Naive thymus-derived CD8-positive, alpha-beta T cell (primary cell): ENCODE data around the gene CCDC88C. TPM values are rescaled to one million over a fixed set of nuclear protein-coding genes. Genes with fewer than 3 reads are reported as not detected.

Source experiments
- ATAC-seq, 2 donors: fragments of 150-1000 bp; cut with Tn5 transposase in 1 of 2; sonication (Bioruptor Pico), chemical (Tn5 transposase) in 1 of 2; 1 replicate in 1 of 2; 2 replicates in 1 of 2; pipeline ENCODE4 v1.10.0; 2021; ENCODE audit warnings: mild to moderate bottlenecking in 2 of 2, moderate library complexity in 2 of 2
- POLR2A ChIA-PET: fragments of 350-600 bp; sonication (Branson Sonifier 250); formaldehyde crosslinking; loops from one replicate; lab custom pipeline; 2021; ENCODE audit warnings: antibody characterized with exemption; lab: Charles Lee
- DNase-seq, 10 donors: peaks; one replicate each; pipeline versions ENCODE4 v3.0.0 to v3.0.0-alpha.2; 2020 to 2022
- H3K27ac Mint-ChIP-seq, 10 donors: one replicate each; pipeline ENCODE4 v1.8.0; 2020 to 2022; ENCODE audit warnings: mild to moderate bottlenecking in 10 of 10, mixed read lengths in 10 of 10, moderate library complexity in 4 of 10, inconsistent platforms in 1 of 10
- H3K27me3 Mint-ChIP-seq, 5 donors: one replicate each; pipeline ENCODE4 v1.8.0; 2021 to 2022; ENCODE audit warnings: mixed read lengths in 5 of 5
- H3K36me3 Mint-ChIP-seq, 3 donors: one replicate each; pipeline ENCODE4 v1.8.0; 2020 to 2022; ENCODE audit warnings: mixed read lengths in 3 of 3, mild to moderate bottlenecking in 2 of 3, inconsistent platforms in 1 of 3
- H3K4me1 Mint-ChIP-seq, 4 donors: one replicate each; pipeline ENCODE4 v1.8.0; 2021 to 2022; ENCODE audit warnings: mixed read lengths in 4 of 4
- H3K4me3 Mint-ChIP-seq, 10 donors: one replicate each; pipeline ENCODE4 v1.8.0; 2020 to 2022; ENCODE audit warnings: mild to moderate bottlenecking in 10 of 10, mixed read lengths in 10 of 10, moderate library complexity in 6 of 10, inconsistent platforms in 1 of 10
- H3K9me3 Mint-ChIP-seq, 9 donors: one replicate each; pipeline ENCODE4 v1.8.0; 2020 to 2022; ENCODE audit warnings: mixed read lengths in 9 of 9, mild to moderate bottlenecking in 3 of 9, inconsistent platforms in 1 of 9, moderate library complexity in 1 of 9
- polyA plus RNA-seq, 3 donors: library from polyadenylated mRNA; unstranded; fragments of 300-500 nt; fragmentation: Illumina TruSeq; gene quantifications; one replicate each; pipeline ENCODE4 v1.2.3, GENCODE V29; 2021
- total RNA-seq, 8 experiments: library from RNA in 2 of 8; stranded (reverse) in 2 of 8; gene quantifications; one replicate each; pipeline ENCODE4 v1.2.3 and lab custom pipeline; 2021 to 2026

The CCDC88C gene
- total and polyA plus RNA-seq, 5 experiments from 2014 or later, result 23.4 to 322 (median 41.9) TPM

DNA sequence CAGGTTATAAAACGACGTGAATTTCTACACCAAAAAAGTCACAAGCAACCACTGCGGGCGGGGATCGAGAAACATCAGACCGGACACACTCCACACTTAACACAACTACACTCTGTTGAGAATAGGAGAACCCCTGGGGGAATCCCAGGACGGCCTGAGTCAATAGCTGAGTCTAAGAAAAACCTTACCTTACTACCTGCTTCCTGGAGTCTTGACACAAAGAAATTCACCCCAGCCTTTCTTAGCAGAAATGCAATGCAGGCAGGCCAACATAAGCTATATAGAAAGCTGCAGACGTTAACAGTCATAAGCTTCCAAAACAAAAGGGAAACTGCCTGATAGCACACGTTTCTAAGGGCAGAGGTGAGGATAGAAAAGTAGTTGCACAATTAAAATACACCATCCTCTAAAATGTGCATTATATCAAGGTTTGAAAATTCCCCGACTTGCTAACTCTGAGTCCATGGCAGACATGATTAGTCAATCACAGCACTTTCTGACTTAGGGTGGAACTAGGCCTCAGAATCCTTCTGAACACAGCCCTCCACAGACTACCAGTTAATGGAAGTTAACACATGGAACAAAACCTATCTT lies 68.0 kb downstream of the CCDC88C start:
- peak in 8 of 10 donors; percentile 47 to 72 (median 59) for DNase-seq
- H3K9me3 Mint-ChIP-seq, result no peaks in the 10 kb centered on the region
- H3K27ac Mint-ChIP-seq, result peak overlapping the region; percentile 94 to 99 (median 96)
- peak overlapping the region; percentile 43 to 93 (median 88) for H3K4me3 Mint-ChIP-seq
- peaks cover 56 to 95% (median 90%) of the 10 kb centered on the region in 4 donors for H3K4me1 Mint-ChIP-seq
- ATAC-seq, result peak; percentile 57 to 76
- H3K36me3 Mint-ChIP-seq, result peaks cover 0 to 32% (median 0%) of the 10 kb centered on the region in 3 donors
- POLR2A ChIA-PET, result interaction anchor here (0.5 to 15.0 kb wide), 18 partner anchors 8 to 971 kb away, joined by 3 to 200 read pairs (median 4); partner anchors contain the start of gene CCDC88C
- no peaks in the 10 kb centered on the region for H3K27me3 Mint-ChIP-seq

DNA sequence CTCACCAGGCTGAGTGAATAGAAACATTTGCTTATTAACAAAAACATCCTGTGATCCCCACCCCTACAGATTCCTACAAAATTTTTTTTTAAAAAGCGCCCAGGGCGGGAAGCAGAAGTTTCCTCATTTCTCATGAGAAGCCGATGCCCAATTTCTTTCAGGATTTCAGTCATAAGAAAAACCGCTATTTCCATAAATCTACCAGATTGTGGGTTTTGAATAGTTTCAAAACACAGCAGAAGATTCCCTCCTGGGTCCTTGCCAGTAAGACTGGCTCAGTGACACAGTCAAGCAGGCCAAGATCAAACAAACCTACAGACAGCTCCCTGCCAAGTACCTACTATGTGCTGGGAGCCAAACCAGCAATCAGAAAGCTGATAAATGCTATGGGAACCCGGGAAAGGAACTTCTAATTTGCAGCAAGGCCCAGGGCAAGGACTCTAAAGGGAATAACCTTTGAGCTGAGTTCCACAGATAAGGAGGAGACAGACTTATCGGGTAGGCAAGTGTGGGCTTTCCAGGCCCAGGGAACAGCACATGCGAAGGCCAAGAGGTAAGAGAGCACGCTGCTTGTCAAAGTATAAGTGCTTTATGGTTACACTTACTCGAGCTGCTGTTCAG lies 68.7 kb downstream of the CCDC88C start:
- Mint-ChIP-seq H3K4me1 (peaks cover 55 to 92% (median 89%) of the 10 kb centered on the region in 4 donors), H3K27ac (peak overlapping the region; percentile 94 to 99 (median 96)), H3K4me3 (peak overlapping the region; percentile 43 to 93 (median 86)), H3K36me3 (peaks cover 0 to 34% (median 0%) of the 10 kb centered on the region in 3 donors), H3K27me3 (no peaks in the 10 kb centered on the region), H3K9me3 (no peaks in the 10 kb centered on the region)
- DNase-seq (no peak), ATAC-seq (no peak)
- POLR2A ChIA-PET, result interaction anchor here (0.7 to 15.0 kb wide), 14 partner anchors 7 to 72 kb away, joined by 3 to 200 read pairs (median 6); partner anchors contain the start of gene CCDC88C

GRCh38 chr14:91346838-91347173 lies 70.8 kb downstream of the CCDC88C start:
- peaks cover 46 to 86% (median 77%) of the 10 kb centered on the region in 4 donors for H3K4me1 Mint-ChIP-seq

GRCh38 chr14:91344096-91344495 lies 73.5 kb downstream of the CCDC88C start:
- Mint-ChIP-seq H3K9me3 (no peaks in the 10 kb centered on the region), H3K27ac (peak overlapping the region in 8 of 10 donors; percentile 27 to 66 (median 39)), H3K4me3 (no peak overlapping the region), H3K4me1 (peaks cover 25 to 67% (median 53%) of the 10 kb centered on the region in 4 donors), H3K27me3 (no peaks in the 10 kb centered on the region), H3K36me3 (peaks cover 0 to 74% (median 13%) of the 10 kb centered on the region in 3 donors)
- no peak for DNase-seq
- ATAC-seq, result no peak
- POLR2A ChIA-PET, result interaction anchor here (0.7 to 1.8 kb wide), 5 partner anchors 12 to 44 kb away, joined by 3 to 8 read pairs (median 3); no protein-coding TSS in a partner anchor

More at GRCh38 chr14:91346838-91347173, 70.8 kb downstream of the CCDC88C start:
- Mint-ChIP-seq H3K36me3 (peaks cover 0 to 54% (median 3%) of the 10 kb centered on the region in 3 donors), H3K4me3 (peak overlapping the region in 5 of 10 donors; percentile 2 to 33 (median 22)), H3K9me3 (no peaks in the 10 kb centered on the region), H3K27ac (peak overlapping the region in 7 of 10 donors; percentile 38 to 81 (median 65)), H3K27me3 (no peaks in the 10 kb centered on the region)
- DNase-seq (no peak), ATAC-seq (no peak)
- POLR2A ChIA-PET, result interaction anchor here (0.7 to 2.1 kb wide), 3 partner anchors 18 to 235 kb away, joined by 3 to 8 read pairs (median 3); no protein-coding TSS in a partner anchor

DNA sequence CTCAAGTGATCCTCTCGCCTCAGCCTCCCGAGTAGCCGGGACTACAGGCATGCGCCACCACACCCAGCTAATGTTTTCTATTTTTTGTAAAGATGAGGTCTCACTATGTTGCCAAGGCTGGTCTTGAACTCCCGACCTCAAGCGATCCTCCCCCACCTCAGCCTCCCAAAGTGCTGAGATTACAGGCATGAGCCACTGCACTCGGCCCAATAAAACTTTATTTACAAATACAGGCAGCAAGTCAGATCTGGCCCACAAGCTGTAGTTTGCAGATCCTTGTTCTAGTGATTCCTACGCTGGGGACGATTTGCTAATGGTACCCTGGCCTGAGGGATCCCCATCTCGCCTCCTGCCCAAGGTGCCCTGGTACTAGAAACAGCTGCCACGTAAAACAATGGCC lies 74.6 kb downstream of the CCDC88C start:
- no peak for ATAC-seq
- DNase-seq, result no peak
- no peaks in the 10 kb centered on the region for H3K27me3 Mint-ChIP-seq

DNA sequence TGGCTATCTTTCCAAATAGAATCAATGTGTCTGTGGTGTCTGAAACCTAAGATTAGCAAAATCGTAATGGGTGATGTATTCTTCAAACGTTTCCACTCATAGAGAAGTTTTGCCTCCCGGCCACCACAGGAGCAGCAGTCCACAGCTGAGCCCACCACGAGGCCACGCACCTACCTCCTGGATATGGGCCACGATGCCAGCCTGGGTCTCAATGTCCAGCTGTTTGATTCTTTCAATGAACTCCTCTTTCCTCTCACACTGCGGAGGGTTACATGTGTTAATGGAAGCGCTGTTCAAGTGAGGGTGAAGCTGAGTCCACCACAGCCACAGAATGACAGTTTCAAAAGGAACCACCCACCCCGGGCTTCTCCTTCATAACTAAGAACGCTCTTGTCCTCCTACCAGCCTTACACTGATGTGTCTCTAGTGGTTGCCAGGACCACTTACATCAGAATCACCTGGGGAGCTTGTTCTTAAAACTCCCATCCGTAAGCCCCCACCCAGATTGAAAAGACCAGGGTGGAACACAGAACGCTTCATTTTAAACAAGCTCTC lies 75.3 kb downstream of the CCDC88C start:
- POLR2A ChIA-PET, result interaction anchor here (0.6 to 3.2 kb wide), 3 partner anchors 12 to 505 kb away, joined by 3 to 18 read pairs (median 5); no protein-coding TSS in a partner anchor
- H3K27ac Mint-ChIP-seq, result peak overlapping the region in 9 of 10 donors; percentile 16 to 79 (median 58)
- no peaks in the 10 kb centered on the region for H3K9me3 Mint-ChIP-seq
- DNase-seq, result no peak
- H3K36me3 Mint-ChIP-seq, result peaks cover 0 to 91% (median 13%) of the 10 kb centered on the region in 3 donors
- H3K4me3 Mint-ChIP-seq, result no peak overlapping the region
- H3K4me1 Mint-ChIP-seq, result peaks cover 20 to 52% (median 40%) of the 10 kb centered on the region in 4 donors
- H3K27me3 Mint-ChIP-seq, result no peaks in the 10 kb centered on the region
- no peak for ATAC-seq

More for the DNA sequence above, 74.6 kb downstream of the CCDC88C start:
- POLR2A ChIA-PET, result interaction anchor here (0.9 to 3.2 kb wide), 3 partner anchors 12 to 17 kb away, joined by 3 to 18 read pairs (median 5); no protein-coding TSS in a partner anchor
- Mint-ChIP-seq H3K9me3 (no peaks in the 10 kb centered on the region), H3K4me1 (peaks cover 20 to 57% (median 43%) of the 10 kb centered on the region in 4 donors), H3K27ac (peak overlapping the region in 5 of 10 donors; percentile 15 to 79 (median 58)), H3K4me3 (no peak overlapping the region), H3K36me3 (peaks cover 0 to 85% (median 13%) of the 10 kb centered on the region in 3 donors)

DNA sequence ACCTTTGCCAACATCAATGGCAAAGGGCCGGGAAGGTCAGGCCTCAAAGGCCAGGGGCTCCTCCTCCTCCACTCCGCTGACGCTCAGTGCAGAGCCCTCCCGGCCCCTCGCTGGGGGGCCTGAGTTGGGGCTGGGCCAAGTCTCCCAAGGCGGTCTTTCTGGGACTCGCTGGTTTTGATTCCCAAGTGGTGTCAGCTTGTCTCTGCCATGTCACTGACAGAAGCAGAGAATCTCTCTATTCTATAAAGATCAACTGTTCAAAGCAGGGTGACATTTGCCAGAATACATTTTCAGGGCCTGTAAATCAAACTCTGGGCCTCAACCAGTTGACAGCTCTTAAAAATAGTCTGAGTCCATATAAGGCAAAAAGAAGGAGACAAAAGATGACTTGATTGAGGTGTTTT lies 75.9 kb downstream of the CCDC88C start:
- Mint-ChIP-seq H3K36me3 (peaks cover 0 to 91% (median 13%) of the 10 kb centered on the region in 3 donors), H3K27me3 (no peaks in the 10 kb centered on the region), H3K4me1 (peaks cover 16 to 46% (median 34%) of the 10 kb centered on the region in 4 donors), H3K27ac (peak overlapping the region in 2 of 10 donors; percentile 1 to 63), H3K9me3 (no peaks in the 10 kb centered on the region), H3K4me3 (no peak overlapping the region)
- ATAC-seq (no peak), DNase-seq (no peak)
- POLR2A ChIA-PET, result interaction anchor here (1.8 to 3.2 kb wide), 2 partner anchors 11 to 18 kb away, joined by 5 to 18 read pairs; no protein-coding TSS in a partner anchor

GRCh38 chr14:91341334-91341733 lies 76.3 kb downstream of the CCDC88C start:
- H3K4me1 Mint-ChIP-seq, result peaks cover 16 to 42% (median 31%) of the 10 kb centered on the region in 4 donors
- POLR2A ChIA-PET, result interaction anchor here (1.8 to 3.2 kb wide), 2 partner anchors 11 to 18 kb away, joined by 5 to 18 read pairs; no protein-coding TSS in a partner anchor
- DNase-seq (no peak), ATAC-seq (no peak)
- no peaks in the 10 kb centered on the region for H3K27me3 Mint-ChIP-seq
- H3K36me3 Mint-ChIP-seq, result peaks cover 0 to 91% (median 13%) of the 10 kb centered on the region in 3 donors
- no peaks in the 10 kb centered on the region for H3K9me3 Mint-ChIP-seq
- H3K4me3 Mint-ChIP-seq, result no peak overlapping the region
- peak overlapping the region in 3 of 10 donors; percentile 50 to 63 (median 53) for H3K27ac Mint-ChIP-seq

- no peaks in the 10 kb centered on the region for H3K27me3 Mint-ChIP-seq
- H3K9me3 Mint-ChIP-seq, result no peaks in the 10 kb centered on the region
- H3K4me3 Mint-ChIP-seq, result no peak overlapping the region
- ATAC-seq, result no peak
- peaks cover 13 to 42% (median 18%) of the 10 kb centered on the region in 4 donors for H3K4me1 Mint-ChIP-seq
- peaks cover 0 to 93% (median 16%) of the 10 kb centered on the region in 3 donors for H3K36me3 Mint-ChIP-seq
- peak overlapping the region in 7 of 10 donors; percentile 15 to 62 (median 25) for H3K27ac Mint-ChIP-seq
- POLR2A ChIA-PET, result interaction anchor here (0.6 to 3.5 kb wide), 6 partner anchors 11 to 76 kb away, joined by 3 to 15 read pairs (median 5); no protein-coding TSS in a partner anchor
- no peak for DNase-seq
Observed at GRCh38 chr14:91339671-91340369, 77.8 kb downstream of the CCDC88C start.

- no peak overlapping the region for H3K4me3 Mint-ChIP-seq
- H3K36me3 Mint-ChIP-seq, result peaks cover 0 to 93% (median 16%) of the 10 kb centered on the region in 3 donors
- POLR2A ChIA-PET, result interaction anchor here (0.9 to 3.5 kb wide), 4 partner anchors 10 to 77 kb away, joined by 3 to 15 read pairs (median 4); no protein-coding TSS in a partner anchor
- no peak for ATAC-seq
- no peaks in the 10 kb centered on the region for H3K27me3 Mint-ChIP-seq
- no peak for DNase-seq
- H3K4me1 Mint-ChIP-seq, result peaks cover 8 to 43% (median 14%) of the 10 kb centered on the region in 4 donors
- H3K27ac Mint-ChIP-seq, result peak overlapping the region in 4 of 10 donors; percentile 17 to 69 (median 44)
- no peaks in the 10 kb centered on the region for H3K9me3 Mint-ChIP-seq
Observed at GRCh38 chr14:91339076-91339475, 78.5 kb downstream of the CCDC88C start.

GRCh38 chr14:91338379-91338778 lies 79.2 kb downstream of the CCDC88C start:
- Mint-ChIP-seq H3K27ac (no peak overlapping the region), H3K27me3 (no peaks in the 10 kb centered on the region), H3K4me3 (no peak overlapping the region), H3K4me1 (peaks cover 2 to 41% (median 13%) of the 10 kb centered on the region in 4 donors), H3K9me3 (no peaks in the 10 kb centered on the region), H3K36me3 (peaks cover 0 to 93% (median 16%) of the 10 kb centered on the region in 3 donors)
- no peak for DNase-seq
- POLR2A ChIA-PET, result interaction anchor here (0.9 to 3.5 kb wide), 4 partner anchors 10 to 61 kb away, joined by 4 to 15 read pairs (median 4); no protein-coding TSS in a partner anchor
- no peak for ATAC-seq
